Cortex of kidney (tissue), 1 donor: ENCODE measurements around the gene FOXF1.

Experiments used
- DNase-seq: peaks from one replicate; lab custom pipeline; 2025; lab: John Stamatoyannopoulos, UW

The FOXF1 gene

DNA sequence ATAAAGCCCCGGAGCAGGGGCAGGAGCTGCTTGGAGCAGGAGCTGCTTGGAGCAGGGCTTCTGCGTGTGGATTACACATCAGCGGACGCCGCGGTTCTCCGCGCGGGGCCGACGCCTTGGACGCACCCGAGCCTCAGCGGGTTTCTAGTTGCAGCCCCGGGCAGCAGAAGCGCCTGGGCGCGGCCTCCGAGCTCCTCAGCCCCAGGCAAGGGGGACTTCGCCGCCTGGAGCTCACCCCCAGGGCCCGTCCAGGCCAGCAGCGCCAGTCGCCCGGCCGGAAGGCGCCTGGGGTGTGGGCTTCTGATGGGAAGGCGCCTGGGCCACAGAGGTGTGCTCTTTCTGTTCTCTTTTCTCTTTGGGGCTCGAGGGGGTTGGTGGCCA, 6.3 kb downstream of the FOXF1 start:
- DNase-seq = no peak

GRCh38 chr16:86517033-86517432, 6.7 kb downstream of the FOXF1 start:
- DNase-seq = no peak

- DNase-seq = no peak
Observed at GRCh38 chr16:86517652-86518258, 7.4 kb downstream of the FOXF1 start.

DNA sequence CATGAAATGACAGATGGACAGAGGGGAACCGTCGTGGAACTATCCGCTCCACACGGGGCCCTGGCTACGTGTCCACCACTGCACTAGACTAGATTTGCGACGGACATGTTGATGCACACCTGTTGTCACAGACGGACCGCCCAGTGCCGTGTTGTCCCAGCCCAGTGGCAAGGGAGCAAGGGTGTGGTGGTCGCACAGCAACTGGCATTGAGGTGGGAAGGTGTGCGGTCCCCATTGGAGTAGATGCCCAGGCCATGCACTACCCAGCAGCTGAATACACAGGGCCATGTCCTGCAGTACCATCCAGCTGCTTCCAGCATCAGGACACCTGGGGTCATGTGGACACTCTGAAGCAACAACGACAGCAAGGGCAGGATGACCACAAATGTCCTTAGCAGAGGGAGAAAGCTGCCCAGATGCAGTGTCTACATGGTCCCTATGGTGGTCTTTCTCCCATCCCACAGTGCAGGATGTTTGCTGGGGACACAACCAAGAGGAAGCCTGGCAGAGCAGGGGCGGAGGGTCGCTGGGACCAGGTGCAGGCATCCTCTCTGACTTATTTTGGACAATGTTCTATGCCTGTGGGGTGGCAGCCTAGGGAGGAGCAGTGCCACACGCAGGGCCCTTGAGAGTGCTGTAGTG, 8.8 kb downstream of the FOXF1 start:
- no peak for DNase-seq

GRCh38 chr16:86519649-86520316, 9.5 kb downstream of the FOXF1 start:
- DNase-seq = no peak

GRCh38 chr16:86520317-86521210, 10.2 kb downstream of the FOXF1 start:
- DNase-seq = no peak

DNA sequence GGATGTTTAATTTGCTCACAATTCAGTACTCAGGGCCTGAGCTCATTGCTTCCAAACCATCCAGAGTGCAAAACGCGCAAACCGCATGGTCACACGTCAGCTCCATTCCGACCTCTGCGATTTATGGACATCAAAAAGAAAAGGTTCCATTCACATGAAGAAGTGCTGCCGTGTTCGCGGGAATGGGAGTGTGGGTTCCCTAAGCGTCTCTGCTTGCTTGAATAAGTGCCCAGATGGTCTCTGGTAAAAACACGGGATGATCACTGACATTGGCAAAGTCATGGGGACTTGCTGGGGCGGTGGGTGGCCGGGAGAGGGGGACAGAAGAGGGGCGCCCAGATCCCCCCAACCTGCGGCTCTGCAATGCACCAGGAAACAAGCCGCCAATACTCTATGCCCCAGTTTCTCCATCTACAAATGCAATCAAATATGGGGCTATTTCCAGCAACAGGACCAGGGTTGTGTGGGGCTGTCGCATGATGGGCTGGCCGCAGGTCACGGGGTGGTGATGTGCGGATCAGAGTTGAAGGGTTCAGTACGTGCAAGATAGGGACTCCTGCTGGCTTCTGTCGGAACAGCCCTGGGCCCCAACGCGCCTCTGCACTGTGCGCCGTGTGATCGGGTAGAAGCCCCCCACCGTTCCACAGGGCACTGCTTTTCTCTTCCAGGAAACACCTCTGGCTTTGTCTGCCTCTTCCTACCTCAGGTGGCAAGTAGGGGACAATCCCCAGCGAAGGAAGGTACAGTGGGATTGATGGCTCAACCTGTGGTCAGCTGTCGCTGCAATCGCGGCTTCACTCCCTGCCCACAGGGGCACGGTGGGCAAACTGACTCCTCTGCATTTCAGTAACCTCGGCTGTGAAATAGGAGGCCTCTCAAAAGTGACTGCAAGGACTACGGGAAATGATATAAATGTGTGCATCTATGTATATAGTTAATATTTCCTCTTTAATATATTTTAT, 11.2 kb downstream of the FOXF1 start:
- no peak for DNase-seq

- DNase-seq = no peak
Observed at GRCh38 chr16:86522634-86523033, 12.3 kb downstream of the FOXF1 start.

GRCh38 chr16:86523166-86523740, 12.9 kb downstream of the FOXF1 start:
- DNase-seq = no peak

- DNase-seq = no peak
Observed at GRCh38 chr16:86524029-86524428, 13.7 kb downstream of the FOXF1 start.

GRCh38 chr16:86525696-86526095, 15.4 kb downstream of the FOXF1 start:
- DNase-seq = no peak

DNA sequence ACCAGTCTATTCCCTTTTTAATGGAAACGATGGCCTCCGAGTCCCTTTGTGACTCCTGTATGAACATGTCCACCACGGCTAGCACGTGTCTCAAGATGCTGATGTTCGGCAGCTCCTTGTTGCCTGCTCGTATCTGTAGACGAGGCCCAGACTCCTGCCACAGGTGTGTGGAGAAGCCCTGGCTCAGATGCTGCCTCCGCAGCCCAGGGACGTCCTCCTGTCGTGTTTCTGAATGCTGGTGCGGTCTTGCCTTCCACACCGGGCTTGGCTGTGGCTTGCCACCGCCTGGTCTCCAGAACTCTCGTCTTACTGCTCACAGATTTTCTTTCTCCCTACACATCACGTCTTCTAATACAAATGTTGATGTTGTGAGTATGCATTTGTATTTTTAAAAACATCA, 17.0 kb downstream of the FOXF1 start:
- no peak for DNase-seq

DNA sequence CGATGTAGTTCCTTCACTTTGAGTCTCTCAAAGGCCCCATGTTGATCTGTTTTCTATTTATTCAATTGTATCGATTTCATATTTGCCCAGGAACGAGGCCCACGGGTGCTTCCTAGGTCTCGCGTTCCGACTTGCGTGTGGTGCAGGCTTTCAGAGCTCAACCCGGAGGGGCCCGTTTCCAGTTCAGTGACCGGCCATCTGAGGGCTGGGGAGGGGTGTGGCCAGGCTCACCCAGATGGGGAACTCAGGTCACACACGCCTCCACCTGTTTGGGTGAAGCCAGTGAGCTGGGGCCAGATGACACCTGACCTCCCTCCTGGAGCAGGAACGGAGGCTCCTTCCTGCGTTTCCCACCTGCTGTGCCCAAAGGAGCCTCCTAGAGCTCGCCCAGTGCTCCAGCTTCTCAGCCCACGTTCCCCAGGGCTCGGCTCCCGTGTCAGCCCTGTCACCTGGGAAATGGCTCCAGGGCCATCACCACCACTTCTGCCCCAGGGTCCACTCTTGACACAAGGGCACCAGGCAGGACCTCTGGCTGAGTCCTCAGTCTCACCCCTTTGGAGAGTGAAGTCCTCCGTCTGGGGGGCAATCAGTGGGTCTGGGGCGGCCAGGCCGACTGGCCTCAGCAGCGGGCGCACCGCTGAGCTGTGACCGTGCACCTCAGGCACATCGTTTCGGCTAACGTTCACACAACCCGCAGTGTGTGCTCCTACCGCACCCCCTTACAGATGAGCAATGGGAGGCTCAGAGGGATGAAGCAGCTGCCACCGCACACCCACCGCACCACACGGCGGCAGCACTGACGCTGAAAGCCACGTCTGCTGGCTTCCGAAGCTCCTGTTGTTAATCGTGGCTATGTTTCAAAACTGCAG, 18.0 kb downstream of the FOXF1 start:
- DNase-seq = no peak

DNA sequence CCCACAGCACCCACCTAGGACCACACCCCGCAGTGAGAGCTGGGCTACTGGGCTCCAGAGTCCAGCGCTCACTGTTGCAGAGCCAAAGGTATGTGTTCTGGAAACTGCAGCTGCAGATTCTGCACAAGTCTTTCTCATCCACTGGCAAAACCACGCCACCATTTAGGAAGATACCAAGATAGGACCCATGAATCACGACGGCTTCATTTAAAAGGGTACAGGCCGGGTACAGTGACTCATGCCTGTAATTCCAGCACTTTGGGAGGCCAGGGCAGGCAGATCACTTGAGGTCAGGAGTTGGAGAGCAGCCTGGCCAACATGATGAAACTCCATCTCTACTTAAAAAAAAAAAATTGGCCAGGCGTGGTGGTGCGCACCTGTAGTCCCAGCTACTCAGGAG, 18.8 kb downstream of the FOXF1 start:
- no peak for DNase-seq

GRCh38 chr16:86530251-86531190, 20.2 kb downstream of the FOXF1 start:
- DNase-seq = no peak

GRCh38 chr16:86531191-86531545, 20.8 kb downstream of the FOXF1 start:
- no peak for DNase-seq

- no peak for DNase-seq
Observed at GRCh38 chr16:86531641-86532525, 21.6 kb downstream of the FOXF1 start.

GRCh38 chr16:86532526-86532815, 22.1 kb downstream of the FOXF1 start:
- DNase-seq = no peak
